H1 (cell line): ENCODE data around the gene DDX42. TPM values are rescaled to one million over a fixed set of nuclear protein-coding genes. Genes with fewer than 3 reads are reported as not detected.

Source experiments
- HDAC2 ChIP-seq, 2 experiments: fragments of 300-600 bp in 1 of 2; sonication (generic) in 1 of 2; IDR thresholded peaks; 2 replicates each; pipeline ENCODE4 v1.6.1; 2011 to 2012; ENCODE audit warnings: low read depth in 2 of 2, low read length in 2 of 2, mild to moderate bottlenecking in 2 of 2, moderate library complexity in 2 of 2, borderline replicate concordance in 1 of 2, inconsistent platforms in 1 of 2
- JUND ChIP-seq: IDR thresholded peaks from 2 replicates; pipeline ENCODE4 v1.6.1; 2011; ENCODE audit warnings: mild to moderate bottlenecking, improper control_type of control experiment, low read length
- NANOG ChIP-seq: IDR thresholded peaks from 2 replicates; pipeline ENCODE4 v1.6.1; 2011; ENCODE audit warnings: low read length, low read depth, mild to moderate bottlenecking, inconsistent platforms; ENCODE audit not compliant: insufficient read depth, poor library complexity, severe bottlenecking
- polyA plus RNA-seq, 7 experiments: library from polyadenylated mRNA; depleted of rRNA in 3 of 7; stranded (reverse) in 5 of 7; unstranded in 2 of 7; fragments of >200 nt in 5 of 7; fragments of 200-250 nt in 2 of 7; gene quantifications; 1 replicate in 5 of 7; 2 replicates in 1 of 7; 4 replicates in 1 of 7; pipeline versions ENCODE4 v1.2.1 to v1.2.3, GENCODE V29; 2011 to 2013; ENCODE audit warnings: missing spikeins in 2 of 7, mixed read lengths in 2 of 7
- total RNA-seq: library from RNA; stranded (reverse); fragmentation: NEBNext Ultra II Directional; extraction: Animal tissue kit (Norgen Biotek cat#: 25700); gene quantifications from 2 replicates; pipeline ENCODE4 v1.2.1, GENCODE V29; 2021

The DDX42 gene
- total and polyA plus RNA-seq, 2 of the 8 experiments (the other 6 are each of a cell fraction or from before 2014, with no cell fraction given), result 40.6 to 114 TPM

GRCh38 chr17:63786971-63787711, 13.2 kb downstream of the DDX42 start (continued):
- TF ChIP-seq JUND (no peak), NANOG (no peak), HDAC2 (IDR thresholded peaks at IDR 0.05; ENCODE audit: borderline replicate concordance in 1 of 2, low read depth in 2 of 2, low read length in 2 of 2) (no peak)
